Germinal center (tissue), 1 donor: ENCODE results near the gene FHOD3.
"Not testable (repeated sequence)": the region's sequence is repeated elsewhere in the genome, so short reads cannot be mapped to it uniquely, and the experiment has no call there.

Experiments used
- DNase-seq: peaks from one replicate; pipeline ENCODE4 v3.0.0; 2012; ENCODE audit warnings: mixed read lengths, low spot score

FHOD3 gene

GRCh38 chr18:36350839-36351469, 53.4 kb downstream of the FHOD3 start:
- DNase-seq, result no peak

GRCh38 chr18:36352384-36352783, 54.9 kb downstream of the FHOD3 start:
- DNase-seq, result no peak

GRCh38 chr18:36354989-36355388, 57.5 kb downstream of the FHOD3 start:
- no peak for DNase-seq

GRCh38 chr18:36355511-36355910, 58.0 kb downstream of the FHOD3 start:
- DNase-seq, result no peak

DNA sequence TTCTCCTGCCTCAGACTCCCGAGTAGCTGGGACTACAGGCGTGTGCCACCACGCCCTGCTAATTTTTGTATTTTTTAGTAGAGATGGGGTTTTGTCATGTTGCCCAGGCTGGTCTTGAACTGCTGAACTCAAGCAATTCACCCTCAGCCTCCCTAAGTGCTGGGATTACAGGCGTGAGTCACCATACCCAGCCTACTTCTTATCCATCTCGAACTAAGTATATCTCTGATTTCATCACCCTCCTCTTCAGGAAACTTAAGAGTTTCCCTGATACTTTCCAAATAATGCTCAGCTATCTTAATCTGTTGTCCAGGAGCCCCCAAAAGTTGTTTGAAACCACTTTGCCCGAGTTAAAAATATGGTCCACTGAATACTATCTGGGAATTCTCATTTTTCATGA, 59.2 kb downstream of the FHOD3 start:
- DNase-seq, result not testable (repeated sequence)

DNA sequence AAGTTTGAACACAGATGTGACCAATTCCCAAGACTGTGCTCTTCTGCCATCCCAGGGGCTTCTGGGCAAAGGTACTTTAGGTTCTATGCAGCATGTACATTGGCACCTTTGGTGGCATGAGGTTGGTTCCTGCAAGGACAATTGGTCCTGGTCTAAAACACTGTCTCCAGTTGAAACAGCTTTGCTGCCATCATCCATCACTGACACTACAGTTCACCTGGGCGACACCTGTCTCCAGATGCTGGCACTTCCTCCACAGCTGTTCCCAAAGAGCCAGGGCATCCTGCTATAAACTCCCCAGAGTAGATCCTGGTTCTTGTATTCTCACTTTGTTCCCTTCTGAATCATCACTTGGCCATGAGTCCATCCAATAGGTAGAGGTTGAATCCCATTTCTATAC, 60.6 kb downstream of the FHOD3 start:
- DNase-seq, result no peak

- DNase-seq, result no peak
These were observed 62.9 kb downstream of the FHOD3 start for GRCh38 chr18:36360256-36360909.

DNA sequence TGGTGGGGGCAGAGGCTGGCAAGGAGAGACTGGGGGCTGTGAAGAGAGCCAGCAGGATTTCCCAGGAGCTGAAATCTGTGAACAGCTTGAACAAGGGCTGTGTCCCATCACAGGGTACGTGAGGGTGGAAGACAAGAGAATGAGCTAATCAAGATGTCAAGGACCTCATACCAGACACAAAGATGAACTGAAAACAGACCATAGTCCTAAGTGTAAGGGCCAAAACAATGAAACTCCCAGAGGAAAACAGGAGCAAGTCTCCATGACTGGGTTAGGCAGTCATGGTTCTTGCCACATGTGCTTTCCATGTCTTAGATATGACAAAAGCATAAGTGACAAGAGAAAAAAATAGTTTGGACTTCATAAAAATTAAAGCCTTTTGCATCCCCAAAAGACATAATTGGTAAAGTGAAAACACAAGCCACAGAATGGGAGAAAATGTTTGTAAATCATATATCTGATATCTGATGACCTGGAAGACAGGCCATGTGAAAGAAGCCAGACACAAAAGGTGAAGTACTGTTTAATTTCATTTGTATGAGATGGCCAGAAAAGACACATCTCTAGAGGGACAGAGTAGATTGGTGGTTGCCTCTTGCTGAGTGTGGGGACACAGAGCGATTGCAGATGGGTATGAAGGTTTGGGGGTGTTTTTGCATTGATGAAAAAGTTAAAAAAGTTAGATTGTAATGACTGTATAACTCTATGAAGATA, 67.6 kb downstream of the FHOD3 start:
- DNase-seq, result no peak

DNA sequence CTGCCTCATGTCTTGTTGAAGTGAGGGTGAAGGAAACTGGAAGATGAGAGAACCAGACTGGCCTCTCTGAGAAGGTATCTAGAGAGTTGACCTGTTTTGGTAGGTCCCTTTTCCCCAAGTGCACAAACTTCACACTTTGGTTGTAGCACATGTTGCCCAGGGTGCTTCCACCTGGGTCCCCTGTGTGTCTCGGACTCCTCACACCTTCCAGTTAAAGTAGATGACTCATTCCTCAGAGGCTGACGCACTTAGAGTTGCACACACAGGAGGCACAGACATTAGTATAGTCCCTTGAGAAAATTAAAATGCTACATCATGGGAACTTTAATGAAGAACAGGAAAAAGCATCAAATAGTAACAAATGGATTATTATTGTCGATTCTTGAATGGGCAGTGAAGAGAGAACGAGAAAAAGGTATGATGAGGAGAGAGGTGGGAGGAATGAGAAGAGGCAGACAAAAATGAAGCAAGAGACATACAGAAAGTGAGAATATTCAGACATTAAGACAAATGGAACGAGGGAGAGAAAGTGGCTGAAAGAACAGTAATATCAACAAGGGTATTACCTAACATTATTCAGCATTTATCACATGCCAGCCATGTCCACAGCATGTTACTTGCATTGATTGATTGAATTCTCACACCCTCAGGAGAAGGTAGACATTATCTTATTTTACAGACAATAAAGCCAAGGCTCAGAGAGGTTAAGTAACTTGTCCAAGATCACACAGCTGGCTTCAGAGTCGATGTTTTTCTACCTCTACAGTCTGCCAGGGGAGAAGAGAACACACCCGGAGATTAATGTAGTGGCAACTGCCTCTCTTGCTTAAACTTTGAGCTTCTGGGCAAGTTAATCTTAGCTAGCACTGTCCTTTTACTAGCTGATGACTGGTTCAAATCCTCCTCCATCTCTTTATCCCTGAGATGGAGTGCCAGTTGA, 68.6 kb downstream of the FHOD3 start:
- DNase-seq, result no peak

DNA sequence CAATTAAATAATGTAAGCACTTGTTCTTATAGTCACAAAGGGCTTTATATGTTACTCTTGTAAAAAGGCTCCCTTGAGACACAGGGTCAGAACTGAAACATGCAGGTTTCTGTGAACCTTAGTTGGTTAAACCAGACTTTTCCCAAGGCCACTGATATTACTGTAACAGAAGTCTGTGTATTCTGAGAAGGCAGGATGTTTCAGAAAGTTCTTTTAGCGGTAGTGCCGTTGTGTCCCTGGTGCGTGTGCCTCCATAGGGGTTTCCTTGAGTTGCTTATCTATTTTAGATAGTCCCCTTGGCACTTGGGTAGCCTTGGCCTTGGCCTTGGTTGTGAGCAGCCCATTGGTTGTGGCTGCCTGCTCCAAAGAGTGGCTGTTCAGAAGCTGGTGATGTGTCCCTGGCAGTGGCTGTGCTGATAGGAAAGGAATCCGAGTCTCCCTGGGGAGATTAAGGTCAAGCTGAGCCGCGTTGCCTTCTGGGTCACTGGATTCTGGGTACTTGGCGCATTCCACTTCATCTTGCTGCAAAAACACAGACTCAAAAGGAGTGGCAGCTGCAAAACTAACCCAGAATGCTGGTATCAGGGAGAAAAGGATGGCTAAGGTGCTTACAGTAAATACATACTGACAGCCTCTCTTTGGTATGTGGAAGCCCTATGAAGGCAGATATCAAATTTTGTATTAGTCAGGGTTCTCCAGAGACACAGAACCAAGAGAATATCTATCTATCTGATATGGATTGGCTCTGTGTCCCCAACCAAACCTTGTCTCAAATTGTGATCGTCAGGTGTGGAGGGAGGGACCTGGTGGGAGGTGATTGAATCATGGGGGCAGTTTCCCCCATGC, 69.7 kb downstream of the FHOD3 start:
- no peak for DNase-seq

GRCh38 chr18:36368889-36369288, 71.4 kb downstream of the FHOD3 start:
- no peak for DNase-seq

- no peak for DNase-seq
These were observed 75.4 kb downstream of the FHOD3 start for GRCh38 chr18:36372903-36373311.

GRCh38 chr18:36374262-36374661, 76.7 kb downstream of the FHOD3 start:
- no peak for DNase-seq

- DNase-seq, result no peak
These were observed 77.6 kb downstream of the FHOD3 start for GRCh38 chr18:36375118-36375517.

DNA sequence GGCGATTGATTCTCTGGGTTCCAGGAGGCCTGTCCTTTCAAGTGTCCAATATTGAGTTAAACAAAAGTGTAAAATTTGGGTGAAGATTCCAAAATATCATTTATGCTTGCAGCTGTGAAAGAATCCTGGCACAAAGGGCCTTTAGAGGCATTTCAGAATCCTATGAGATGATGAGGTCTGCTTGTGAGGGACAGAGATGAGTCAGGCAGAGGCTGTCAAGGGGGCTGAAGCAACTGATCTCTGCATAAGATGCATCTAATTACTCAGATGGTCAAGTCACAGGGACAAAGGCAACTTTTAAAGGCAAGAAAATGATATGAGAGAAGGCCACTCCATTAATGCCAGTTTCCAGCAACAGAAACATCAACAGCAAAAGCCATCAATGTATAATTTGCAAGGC, 78.8 kb downstream of the FHOD3 start:
- no peak for DNase-seq

GRCh38 chr18:36377626-36378025, 80.1 kb downstream of the FHOD3 start:
- no peak for DNase-seq

DNA sequence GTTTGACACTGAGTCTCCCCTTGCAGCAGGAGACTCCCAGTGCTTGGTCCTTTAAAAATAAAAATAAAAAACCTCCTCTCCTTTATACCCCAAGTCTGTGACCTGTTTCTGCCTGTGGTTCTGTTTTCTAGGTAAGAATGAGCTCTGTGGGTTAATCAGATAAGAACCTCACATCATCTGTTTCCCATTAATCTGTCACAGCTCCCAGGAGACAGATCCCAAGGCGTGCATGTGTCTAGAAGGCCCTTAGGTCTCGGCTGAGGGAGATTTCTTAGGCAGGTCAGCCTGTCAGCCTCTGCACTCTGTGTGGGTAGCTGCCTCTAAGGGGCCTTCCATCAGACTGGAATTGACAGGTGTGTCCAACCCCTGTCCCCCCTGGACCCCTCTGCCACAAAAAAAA, 80.7 kb downstream of the FHOD3 start:
- DNase-seq, result no peak

DNA sequence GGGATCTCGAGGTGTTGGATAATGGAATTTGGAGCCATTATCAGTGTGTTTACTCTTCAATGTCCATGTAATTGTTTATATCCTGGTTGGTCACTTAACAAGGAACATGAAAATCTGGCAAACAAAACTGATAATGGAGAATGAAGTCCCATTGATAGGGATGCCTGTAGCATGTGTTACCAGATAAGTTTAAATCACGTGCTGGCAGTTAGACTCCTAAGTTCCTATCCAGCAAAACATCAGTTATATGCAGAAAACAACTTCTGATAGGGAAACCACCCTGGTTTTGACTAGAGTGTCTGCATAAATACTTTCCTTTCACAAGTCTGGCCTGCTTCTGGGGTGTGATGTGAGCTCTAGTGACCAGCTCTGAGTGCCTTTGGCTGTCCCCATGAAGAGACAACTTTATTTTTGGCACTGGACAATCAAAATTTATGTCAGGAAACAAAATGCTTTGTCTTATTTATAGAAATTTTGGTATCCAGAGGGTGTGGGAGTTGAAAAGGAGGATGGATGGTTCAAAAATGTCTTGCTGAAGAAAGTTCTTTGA, 82.0 kb downstream of the FHOD3 start:
- DNase-seq, result no peak

DNA sequence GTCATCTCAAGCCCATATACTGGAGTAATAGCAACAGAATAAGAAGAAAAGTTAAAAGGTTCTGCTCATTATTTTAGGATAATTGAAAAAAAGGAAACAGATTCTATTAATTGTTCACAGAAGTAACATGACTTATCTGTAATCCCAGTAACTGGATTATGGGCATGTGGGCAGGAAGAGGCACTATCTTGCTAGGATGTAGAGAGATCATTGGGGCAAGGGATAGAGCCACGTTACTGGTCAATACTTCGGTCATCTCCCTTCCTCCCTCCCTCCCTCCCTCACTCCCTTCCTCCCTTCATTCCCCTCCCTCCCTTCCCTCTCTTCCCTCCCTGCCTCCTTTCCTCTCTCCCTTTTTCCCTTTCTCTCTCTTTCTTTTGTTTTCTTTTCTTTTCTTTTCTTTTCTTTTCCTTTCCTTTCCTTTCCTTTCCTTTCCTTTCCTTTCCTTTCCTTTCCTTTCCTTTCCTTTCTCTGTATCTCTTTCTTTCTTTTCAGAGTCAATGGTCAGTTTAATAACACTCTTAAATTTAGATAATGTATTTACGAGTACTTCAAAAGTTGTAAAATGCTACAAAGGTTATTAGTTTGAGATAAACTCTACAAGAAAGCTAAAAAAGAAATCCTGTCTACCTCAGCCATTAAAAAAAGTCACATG, 82.8 kb downstream of the FHOD3 start:
- no peak for DNase-seq

DNA sequence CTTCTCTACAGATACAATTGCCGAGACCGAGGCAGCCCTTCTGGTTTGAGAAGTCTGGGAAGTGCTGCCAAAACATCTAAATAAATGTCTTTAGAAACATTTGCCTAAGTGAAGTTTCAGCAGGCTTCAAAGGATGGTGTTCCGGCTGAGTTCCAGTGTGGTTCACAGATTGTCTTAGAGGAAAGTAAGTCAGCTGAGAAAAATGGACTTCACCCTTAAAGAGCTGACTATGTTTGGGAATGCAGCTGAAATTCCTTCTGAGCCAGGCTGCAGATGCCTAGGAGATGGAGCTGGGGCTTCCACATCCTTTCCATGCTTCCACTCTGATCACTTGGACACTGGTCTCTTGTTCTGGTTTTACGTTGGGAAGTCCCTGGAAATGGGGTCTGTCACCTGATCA, 83.6 kb downstream of the FHOD3 start:
- DNase-seq, result no peak

DNA sequence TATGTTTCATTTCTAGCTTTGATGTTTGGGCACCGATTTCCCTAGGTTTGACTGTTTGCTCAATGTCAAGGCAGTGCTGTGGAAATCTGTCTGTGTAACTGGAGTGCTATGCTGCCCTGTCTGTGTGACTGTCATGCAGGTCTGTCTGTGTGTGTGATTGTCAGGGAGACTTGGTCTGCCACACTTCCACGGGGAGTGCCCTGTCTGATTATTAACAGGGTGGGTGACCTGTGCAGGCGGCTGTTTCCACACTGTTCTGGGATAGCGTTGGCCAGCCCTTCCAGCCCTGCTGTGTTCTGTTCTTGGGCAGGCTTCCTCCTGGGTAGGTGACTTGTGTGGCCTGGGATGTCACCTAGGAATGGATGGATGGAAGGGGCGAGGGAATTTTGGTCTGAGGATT, 85.3 kb downstream of the FHOD3 start:
- no peak for DNase-seq
